SK-N-SH (cell line): ENCODE results near the gene PTGIS.

Experiments
- GABPA ChIP-seq: IDR thresholded peaks from 2 replicates; pipeline ENCODE4 v1.4.0; 2012; ENCODE audit warnings: low read depth, mild to moderate bottlenecking
- MEF2A ChIP-seq: IDR thresholded peaks from 2 replicates; pipeline ENCODE4 v1.4.0; 2012; ENCODE audit warnings: low read depth, borderline replicate concordance
- SMC3 ChIP-seq: IDR thresholded peaks from 2 replicates; pipeline ENCODE4 v1.6.1; 2012; ENCODE audit warnings: low read depth, low read length, improper control_type of control experiment
- TAF1 ChIP-seq: IDR thresholded peaks from 2 replicates; pipeline ENCODE4 v1.6.1; 2012; ENCODE audit warnings: low read depth, mild to moderate bottlenecking, low read length, moderate library complexity, borderline replicate concordance
- YY1 ChIP-seq: IDR thresholded peaks from 2 replicates; pipeline ENCODE4 v1.4.0; 2012; ENCODE audit warnings: low read depth, mild to moderate bottlenecking
- TF ChIP-seq, protein P1 (sequence below): fragments of 200-600 bp; sonication (generic); IDR thresholded peaks from 2 replicates; pipeline ENCODE4 v1.6.1; 2017; ENCODE audit warnings: antibody characterized with exemption, mild to moderate bottlenecking, moderate library complexity
- TF ChIP-seq, protein P2 (sequence below): fragments of 150-350 bp; IDR thresholded peaks from 2 replicates; pipeline ENCODE4 v1.6.1; 2016; ENCODE audit warnings: mild to moderate bottlenecking, low read depth, low read length

- TF ChIP-seq MEF2A (no peak), TAF1 (no peak), GABPA (no peak), SMC3 (no peak), YY1 (no peak)
- TF ChIP-seq, protein P1, sequence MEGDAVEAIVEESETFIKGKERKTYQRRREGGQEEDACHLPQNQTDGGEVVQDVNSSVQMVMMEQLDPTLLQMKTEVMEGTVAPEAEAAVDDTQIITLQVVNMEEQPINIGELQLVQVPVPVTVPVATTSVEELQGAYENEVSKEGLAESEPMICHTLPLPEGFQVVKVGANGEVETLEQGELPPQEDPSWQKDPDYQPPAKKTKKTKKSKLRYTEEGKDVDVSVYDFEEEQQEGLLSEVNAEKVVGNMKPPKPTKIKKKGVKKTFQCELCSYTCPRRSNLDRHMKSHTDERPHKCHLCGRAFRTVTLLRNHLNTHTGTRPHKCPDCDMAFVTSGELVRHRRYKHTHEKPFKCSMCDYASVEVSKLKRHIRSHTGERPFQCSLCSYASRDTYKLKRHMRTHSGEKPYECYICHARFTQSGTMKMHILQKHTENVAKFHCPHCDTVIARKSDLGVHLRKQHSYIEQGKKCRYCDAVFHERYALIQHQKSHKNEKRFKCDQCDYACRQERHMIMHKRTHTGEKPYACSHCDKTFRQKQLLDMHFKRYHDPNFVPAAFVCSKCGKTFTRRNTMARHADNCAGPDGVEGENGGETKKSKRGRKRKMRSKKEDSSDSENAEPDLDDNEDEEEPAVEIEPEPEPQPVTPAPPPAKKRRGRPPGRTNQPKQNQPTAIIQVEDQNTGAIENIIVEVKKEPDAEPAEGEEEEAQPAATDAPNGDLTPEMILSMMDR: no peak
- TF ChIP-seq, protein P2, sequence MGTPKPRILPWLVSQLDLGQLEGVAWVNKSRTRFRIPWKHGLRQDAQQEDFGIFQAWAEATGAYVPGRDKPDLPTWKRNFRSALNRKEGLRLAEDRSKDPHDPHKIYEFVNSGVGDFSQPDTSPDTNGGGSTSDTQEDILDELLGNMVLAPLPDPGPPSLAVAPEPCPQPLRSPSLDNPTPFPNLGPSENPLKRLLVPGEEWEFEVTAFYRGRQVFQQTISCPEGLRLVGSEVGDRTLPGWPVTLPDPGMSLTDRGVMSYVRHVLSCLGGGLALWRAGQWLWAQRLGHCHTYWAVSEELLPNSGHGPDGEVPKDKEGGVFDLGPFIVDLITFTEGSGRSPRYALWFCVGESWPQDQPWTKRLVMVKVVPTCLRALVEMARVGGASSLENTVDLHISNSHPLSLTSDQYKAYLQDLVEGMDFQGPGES: no peak
Observed at GRCh38 chr20:49582413-49583334, 14.7 kb upstream of the PTGIS start.
